Endometrial microvascular endothelial cells (primary cell): ENCODE measurements around the gene ASGR2. TPM values are rescaled to one million over a fixed set of nuclear protein-coding genes. Genes with fewer than 3 reads are reported as not detected.
"Not testable (repeated sequence)": the region's sequence is repeated elsewhere in the genome, so short reads cannot be mapped to it uniquely, and the experiment has no call there.

ENCODE experiments used
- in situ Hi-C: cut with HindIII; loops from 2 replicates; pipeline ENCODE4 v1.10.0; 2017; ENCODE audit warnings: low sequenced_read_pairs, low pct_unique_long_range_greater_than_20kb; ENCODE audit errors: inconsistent ontology term
- total RNA-seq: library from RNA; depleted of rRNA; stranded (reverse); fragments of >200 nt; gene quantifications from one replicate; pipeline ENCODE4 v1.2.3, GENCODE V29; 2015; ENCODE audit errors: inconsistent ontology term

Gene ASGR2
- total RNA-seq, 1 donor from 2014 or later, result not detected

DNA sequence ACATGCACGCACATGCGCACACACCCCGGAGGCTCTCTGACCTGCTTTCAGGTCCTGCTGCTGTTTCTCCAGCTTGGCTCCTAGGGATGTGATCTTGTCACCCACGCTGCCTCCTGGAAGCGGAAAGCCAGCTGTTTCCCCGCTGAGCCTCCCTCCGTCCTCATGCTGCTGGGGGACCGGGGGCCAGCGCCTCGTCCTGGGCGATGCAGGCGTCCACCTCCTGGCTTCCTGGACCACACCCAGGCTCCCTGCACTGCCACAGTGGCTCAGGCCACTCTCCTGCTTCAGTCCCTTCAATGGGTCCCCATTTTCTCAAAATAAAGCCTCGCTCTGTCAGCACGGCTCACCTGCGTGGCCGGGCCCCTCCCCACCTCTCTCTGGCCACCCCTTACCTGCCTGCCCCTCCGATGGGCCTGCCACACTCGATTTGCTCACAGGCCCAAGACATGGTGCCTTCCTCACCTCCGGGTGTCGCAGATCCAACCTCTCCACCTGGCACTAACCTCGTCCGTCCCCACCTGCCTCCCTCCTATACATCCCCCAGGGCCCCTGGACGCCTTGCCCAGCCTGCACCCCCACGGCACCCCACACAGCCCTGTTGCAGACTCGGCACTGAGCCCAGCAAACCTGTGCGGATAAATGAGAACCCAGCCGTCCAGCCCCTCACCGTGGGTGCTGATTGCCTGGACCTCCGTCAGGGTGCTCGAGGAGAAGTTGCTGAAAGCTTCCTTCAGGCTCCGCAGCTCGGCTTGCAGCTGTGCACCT is 6.6 kb downstream of the ASGR2 start:
- in situ Hi-C loops, result no loop called here

DNA sequence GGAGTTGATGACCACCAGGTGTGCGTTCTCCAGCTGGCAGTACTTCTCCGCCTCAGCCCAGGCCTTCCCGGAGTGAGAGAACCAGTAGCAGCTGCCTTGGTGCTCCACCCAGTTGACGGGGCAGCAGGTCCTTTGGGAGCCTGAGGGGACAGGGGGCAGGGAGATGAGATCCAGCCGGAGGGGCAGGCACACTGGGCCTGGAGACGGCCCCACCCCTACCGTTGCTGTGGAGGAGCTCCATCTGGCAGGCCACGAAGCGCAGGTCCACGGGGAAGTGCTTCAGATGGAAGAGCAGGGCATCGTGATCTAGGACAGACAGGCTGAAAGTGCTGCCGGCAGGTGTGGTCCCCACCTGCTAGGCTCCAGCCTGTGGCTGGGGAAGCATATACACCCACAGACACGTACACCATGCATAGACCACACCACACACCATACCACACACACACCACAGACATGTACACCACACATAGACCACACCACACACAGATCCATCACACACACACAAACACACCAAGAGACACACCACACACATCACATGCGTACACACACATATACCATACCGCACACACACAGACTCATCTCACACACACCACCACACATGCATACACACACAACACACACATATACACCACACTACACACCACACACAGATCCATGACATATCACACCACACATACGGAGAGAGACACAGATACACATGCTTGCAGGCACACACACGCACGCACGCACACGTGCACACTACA is 7.4 kb downstream of the ASGR2 start:
- in situ Hi-C loops, result no loop called here

DNA sequence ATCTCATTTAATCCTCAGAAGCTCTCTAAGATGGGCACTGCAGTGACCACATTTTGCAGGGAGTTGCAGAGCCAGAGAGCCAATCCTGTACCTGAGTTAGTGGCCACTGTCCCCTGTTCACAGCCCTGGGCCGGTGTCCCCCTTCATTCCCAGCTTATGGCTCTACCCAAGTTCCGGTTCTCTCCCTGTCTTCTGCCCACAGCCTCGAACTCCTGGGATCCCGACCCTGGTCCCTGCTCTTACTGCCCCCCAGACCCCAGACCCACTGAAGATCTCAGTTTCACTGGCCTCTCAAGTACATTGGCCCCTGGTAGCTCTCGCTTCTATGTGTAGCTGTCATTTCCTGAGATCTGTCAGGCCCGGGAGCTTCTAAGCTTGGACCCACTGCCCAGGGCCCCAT is 12.2 kb downstream of the ASGR2 start:
- in situ Hi-C loops, result no loop called here

DNA sequence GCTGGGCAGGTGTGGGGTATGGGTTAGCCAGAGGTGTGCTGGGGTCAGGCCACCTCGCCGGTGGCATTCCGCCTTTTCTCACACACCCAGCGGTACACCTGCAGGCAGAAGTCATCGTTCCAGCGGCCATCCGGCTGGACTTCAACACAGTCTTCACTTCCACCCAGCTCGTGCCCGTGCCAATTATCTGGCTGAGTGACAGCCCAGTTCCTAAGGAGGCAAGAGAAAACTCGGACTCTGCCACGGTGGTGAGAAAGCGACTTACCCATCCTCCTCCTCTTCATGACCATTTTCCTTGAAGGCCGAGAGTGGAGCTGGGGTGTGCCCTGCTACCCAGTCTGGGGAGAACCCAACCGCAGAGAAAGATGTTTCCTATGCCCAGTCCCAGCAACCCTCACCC is 13.1 kb downstream of the ASGR2 start:
- in situ Hi-C loops, result no loop called here

DNA sequence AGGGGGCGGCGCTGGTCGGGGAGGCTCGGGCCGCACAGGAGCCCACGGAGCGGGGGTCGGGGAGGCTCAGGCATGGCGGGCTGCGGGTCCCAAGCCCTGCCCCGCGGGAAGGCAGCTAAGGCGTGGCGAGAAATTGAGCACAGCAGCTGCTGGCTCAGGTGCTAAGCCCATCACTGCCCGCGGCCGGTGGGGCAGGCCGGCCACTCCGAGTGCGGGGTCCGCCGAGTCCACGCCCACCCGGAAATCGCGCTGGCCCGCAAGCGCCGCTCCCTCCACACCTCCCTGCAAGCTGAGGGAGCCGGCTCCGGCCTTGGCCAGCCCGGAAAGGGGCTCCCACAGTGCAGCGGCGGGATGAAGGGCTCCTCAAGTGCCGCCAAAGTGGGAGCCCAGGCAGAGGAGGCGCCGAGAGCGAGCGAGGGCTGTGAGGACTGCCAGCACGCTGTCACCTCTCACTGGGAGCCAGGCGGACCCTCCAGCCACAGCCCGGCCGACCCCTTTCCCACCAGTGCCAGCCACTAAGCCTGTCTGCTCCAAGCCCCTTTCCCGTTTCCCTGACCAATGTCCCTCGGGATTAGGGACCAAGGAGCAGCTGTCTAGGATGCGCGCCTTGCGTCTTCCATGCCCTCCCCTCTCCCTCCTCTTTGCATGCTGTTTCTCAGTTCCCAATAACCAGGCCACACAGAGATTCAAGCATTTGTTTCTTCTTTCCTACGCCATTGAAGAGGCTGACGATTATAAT is 13.8 kb downstream of the ASGR2 start:
- in situ Hi-C loops, result not testable (repeated sequence)

DNA sequence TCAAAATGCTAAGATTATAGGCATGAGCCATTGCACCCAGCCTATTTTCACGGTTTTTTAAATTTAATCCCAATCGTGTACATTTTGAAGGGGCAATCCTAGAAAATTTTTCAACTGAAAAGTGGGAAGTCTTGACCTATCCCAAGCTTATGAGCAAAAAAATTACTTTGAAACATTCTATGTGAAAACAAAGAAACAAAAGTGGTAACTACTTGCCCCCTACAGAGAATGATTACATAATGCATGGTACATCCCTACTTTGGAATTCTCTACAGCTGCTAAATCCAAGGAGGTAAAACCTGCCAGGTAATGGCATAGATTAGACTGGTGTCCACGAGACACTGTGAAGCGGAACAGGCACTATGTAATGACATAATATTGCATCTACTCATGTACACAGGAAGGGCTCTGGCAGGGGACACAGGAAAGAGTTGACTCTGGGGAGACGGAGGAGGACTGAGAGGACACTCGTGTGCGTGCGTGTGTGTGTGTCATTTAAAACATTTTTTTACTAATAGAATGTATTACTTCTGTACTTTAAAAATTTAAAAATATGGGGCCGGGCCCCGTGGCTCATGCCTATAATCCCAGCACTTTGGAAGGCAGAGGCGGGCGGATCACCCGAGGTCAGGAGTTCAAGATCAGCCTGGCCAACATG is 15.7 kb downstream of the ASGR2 start:
- in situ Hi-C loops, result no loop called here

DNA sequence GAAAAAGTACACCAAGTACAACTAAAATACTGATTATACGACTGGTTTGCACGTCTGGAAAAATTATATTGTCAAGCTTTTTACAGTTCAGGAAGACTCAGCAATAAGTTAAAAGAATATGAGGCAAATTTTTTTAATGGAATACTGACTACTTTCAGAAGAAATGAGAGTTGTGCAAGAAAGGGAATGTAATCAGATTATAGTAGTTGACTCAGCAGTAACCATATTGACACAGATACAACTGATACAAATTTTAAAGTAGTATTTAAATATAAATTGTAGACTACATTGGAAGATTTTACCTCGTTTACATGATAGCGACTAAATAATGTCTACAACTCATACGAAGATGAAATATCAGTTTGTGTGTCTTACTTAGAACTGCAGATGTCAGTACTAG is 16.7 kb downstream of the ASGR2 start:
- in situ Hi-C loops, result no loop called here

DNA sequence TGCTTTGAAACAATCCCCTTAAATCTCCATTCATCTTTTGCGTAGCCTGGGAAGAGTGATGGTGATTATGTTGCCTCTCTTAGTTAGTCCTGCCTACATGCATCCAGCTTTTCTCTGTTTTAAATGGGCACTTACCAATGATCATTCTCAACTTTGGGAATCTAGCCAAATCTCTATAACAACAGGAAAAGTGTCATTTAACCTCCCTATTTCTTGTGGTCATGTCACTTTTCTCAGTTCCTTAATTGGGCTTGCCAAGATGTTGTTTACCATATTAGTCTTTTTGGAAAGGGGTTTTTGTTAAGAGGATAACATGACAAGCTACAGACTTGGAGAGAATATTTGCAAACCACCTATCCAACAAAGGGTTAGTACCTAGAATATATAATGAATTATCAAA is 19.0 kb downstream of the ASGR2 start:
- in situ Hi-C loops, result no loop called here

DNA sequence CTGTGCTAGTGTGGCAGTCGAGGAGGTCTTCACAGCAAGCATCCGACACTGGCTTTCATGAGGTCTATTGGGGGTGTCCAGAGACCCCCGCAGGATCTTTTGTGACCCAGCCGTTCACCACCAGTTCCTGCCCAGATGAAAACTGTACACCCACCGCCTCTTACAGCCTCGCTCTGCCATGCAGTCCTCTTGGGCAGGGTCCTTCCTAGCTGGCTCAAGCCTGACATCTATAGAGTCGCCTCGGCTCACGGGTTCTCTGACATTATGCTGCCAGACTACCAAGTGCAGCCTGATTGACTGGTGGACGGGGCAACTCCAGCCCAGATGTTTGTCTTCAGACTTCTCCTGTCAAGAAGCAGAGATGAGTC is 20.0 kb downstream of the ASGR2 start:
- in situ Hi-C loops, result no loop called here

DNA sequence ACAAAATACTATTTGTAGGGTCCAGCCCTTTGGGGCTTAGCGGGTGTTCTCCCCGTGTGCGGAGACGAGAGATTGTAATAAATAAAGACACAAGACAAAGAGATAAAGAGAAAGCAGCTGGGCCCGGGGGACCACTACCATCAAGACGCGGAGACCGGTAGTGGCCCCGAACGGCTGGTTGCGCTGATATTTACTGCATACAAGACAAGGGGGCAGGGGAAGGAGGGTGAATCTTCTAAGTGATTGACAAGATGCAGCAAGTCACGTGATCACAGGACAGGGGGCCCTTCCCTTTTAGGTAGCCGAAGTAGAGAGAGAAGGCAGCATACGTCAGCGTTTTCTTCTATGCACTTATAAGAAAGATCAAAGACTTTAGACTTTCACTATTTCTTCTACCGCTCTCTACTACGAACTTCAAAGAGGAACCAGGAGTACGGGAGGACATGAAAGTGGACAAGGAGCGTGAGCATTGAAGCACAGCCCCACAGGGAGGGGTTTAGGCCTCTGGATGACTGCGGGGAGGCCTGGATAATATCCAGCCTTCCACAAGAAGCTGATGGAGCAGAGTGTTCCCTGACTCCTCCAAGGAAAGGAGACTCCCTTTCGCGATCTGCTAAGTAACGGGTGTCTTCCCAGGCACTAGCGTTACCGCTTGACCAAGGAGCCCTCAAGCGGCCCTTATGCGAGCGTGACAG is 23.2 kb downstream of the ASGR2 start:
- in situ Hi-C loops, result not testable (repeated sequence)

DNA sequence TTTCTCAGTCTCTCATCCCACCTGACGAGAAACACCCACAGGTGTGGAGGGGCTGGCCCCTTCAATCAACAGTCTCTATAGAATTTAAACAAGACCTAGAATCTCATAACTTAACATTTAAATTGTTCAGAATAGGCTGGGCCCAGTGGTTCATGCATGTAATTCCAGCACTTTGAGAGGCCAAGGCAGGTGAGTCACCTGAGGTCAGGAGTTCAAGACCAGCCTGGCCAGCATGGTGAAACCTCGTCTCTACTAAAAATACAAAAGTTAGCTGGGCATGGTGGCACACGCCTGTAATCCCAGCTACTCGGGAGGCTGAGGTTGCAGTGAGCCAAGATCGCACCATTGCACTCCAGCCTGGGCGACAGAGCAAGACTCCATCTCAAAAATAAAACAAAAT is 25.1 kb downstream of the ASGR2 start:
- in situ Hi-C loops, result not testable (repeated sequence)

DNA sequence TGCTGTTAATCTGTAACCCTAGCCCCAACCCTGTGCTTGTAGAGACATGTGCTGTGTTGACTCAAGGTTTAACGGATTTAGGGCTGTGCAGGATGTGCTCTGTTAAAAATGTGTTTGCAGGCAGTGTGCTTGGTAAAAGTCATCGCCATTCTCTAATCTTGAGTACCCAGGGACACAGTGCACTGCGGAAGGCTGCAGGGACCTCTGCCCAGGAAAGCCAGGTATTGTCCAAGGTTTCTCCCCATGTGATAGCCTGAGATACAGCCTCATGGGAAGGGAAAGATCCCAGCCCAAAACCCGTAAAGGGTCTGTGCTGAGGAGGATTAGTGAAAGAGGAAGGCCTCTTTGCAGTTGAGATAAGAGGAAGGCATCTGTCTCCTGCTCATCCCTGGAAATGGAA is 26.2 kb downstream of the ASGR2 start:
- in situ Hi-C loops, result not testable (repeated sequence)

DNA sequence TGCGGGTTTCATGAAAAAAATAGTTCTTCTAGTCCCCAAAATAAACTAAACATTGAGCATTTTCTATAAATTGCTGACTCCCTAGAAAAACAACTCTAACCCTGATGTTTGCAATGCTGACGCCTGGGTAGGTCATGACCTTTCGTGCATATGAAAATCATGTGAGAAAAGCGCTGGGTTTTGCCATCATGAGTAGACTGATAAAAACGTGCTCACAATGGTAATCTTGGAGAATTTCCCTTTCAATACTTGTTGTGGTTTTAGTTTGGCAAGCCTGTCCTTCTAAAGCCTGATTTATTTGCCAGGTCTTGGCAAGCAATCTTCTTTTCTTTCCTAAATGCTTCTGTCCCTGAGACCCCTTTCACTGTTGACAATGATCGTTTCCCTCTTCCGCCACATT is 30.5 kb downstream of the ASGR2 start:
- in situ Hi-C loops, result no loop called here

DNA sequence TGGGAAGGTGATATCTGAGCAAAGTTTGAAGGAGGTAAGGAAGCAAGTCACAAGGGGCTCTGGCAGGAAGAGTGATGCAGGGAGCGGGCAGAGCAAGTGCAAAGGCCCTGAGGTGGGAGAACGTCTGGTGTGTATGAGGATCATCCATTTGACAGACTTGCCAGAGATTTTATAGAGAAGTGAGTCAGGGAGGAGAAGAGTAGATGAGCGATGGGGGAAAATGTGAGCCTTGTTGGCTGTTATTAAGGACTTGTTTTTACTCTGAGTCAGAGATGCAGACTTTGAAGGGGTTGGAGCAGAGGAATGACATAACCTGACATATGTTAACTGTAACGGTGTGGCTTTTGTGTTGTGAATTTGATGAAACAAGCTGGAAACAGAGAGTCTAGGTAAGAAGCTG is 31.0 kb downstream of the ASGR2 start:
- in situ Hi-C loops, result no loop called here

DNA sequence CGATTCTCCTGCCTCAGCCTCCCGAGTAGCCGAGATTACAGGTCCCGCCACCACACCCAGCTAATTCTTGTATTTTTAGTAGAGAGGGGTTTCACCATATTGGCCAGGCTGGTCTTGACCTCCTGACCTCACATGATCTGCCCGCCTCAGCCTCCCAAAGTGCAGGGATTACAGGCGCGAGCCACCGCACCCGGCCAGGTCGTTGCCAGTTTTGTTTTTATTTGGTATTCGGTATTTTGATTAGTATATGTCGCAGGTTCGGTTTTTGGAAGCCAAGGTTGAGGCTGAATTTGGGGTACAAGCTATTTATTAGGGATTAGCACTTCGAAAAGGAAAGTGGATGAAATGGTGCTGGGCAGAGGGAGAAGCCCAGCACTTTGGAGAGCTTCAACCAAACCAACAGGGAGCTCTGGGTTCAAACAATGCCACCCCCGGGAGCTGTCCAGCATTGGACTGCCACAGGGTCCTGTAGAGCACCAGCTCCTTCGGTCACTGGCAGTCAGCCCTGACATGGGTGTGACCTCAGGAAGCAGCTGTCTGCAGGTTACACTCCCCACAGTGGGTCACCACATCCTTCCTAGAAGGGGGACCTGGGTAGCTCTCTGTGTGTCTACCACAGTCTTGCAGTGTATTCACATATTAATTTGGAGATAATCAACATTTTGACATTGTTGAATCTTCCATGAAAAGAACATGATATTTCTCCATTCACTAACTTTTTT is 33.1 kb downstream of the ASGR2 start:
- in situ Hi-C loops, result no loop called here

DNA sequence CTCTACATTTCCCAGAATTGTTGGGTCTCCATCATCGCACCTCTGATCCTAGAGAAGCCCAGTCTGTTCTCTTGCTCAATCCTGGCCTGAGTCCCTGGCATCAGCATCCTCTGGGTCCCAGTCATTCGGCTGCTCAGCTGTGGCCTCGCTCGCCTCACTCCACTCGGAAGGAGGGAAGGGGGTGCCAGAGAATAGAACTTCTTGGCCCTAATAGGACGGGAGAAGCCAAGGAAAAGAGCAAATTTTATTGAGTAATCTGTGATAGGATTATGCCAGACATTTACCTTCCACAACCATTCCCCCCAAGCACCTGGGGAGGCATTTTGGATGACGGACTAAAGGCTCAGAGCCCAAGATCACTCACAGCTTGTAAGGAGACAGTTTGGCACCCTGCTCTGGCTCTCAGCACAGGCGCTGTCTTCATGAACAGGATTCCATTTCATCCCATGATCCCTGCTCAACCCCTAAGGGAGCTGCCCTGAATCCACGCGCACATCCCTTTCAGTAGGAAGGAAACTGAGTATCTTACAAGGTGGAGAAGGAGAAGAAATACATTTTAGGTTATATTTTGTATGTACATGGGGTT is 34.1 kb downstream of the ASGR2 start:
- in situ Hi-C loops, result no loop called here

DNA sequence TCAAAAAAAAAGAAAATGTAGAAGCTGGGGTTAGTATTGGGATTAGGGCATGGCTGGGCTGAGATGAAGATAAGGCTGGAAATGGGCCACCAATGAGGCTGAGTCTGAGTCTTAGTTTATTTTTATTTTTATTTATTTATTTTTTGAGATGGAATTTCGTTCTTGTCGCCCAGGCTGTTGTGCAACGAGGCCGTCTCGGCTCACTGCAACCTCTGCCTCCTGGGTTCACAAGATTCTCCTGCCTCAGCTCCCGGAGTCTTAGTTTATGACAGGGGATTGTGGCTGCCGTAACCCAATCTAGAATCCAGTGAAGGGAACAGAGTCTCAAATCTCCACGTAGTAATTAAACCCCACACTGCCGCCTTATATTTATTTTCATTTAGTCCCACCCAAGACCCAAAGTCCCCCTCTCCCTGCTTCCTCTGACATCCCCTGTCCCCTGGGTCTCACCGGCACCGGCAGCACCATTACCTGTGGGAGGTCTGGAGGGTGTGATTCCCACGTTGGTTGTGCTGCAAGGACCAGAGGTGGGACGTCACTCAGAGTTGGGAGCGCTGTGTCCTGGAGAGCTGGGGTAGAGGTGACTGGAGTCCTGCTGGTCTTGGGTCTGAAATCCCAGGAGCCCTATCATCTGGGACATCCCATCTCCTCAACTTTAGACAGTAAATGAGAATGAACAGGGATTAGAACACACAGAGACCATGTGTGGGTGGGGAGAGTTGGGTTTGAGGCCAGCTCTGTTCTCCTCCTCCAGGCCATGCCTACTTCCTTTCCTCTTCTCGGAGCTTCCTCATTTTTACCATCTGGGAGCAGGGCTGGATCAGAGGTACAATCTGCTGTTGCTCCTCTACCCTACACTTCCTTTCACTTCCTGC is 34.8 kb downstream of the ASGR2 start, which contains the start of gene CLEC10A:
Gene CLEC10A, minus strand, starts transcription at position 671 of the 875 bp plus-strand sequence. CDS start 1,439 bp downstream, outside the sequence.
- in situ Hi-C loops, result no loop called here
